Right atrium auricular region (tissue), 2 donors: ENCODE results near the gene IGFL4. TPM values are rescaled to one million over a fixed set of nuclear protein-coding genes. Genes with fewer than 3 reads are reported as not detected.

Experiments
- DNase-seq: peaks from one replicate; pipeline ENCODE4 v3.0.0-alpha.2; 2019; ENCODE audit warnings: low spot score
- H3K27ac ChIP-seq, 2 donors: fragments of 200-600 bp; sonication (generic); 1 replicate in 1 of 2; 2 replicates in 1 of 2; pipeline ENCODE4 v1.5.1; 2016 to 2019
- H3K27me3 ChIP-seq, 2 donors: fragments of 200-600 bp; sonication (generic); one replicate each; pipeline versions ENCODE4 v1.5.1 to v1.6.0; 2017 to 2019
- H3K36me3 ChIP-seq: fragments of 200-600 bp; sonication (generic); one replicate; pipeline ENCODE4 v1.5.1; 2016
- H3K4me1 ChIP-seq, 2 donors: fragments of 200-600 bp; sonication (generic); one replicate each; pipeline versions ENCODE4 v1.5.1 to v1.6.0; 2017 to 2019
- H3K4me3 ChIP-seq, 2 donors: fragments of 200-600 bp; sonication (generic); 1 replicate in 1 of 2; 2 replicates in 1 of 2; pipeline ENCODE4 v1.5.1; 2017 to 2019; ENCODE audit warnings: mild to moderate bottlenecking in 1 of 2, moderate library complexity in 1 of 2
- H3K9me3 ChIP-seq, 2 donors: fragments of 200-600 bp; sonication (generic); one replicate each; pipeline ENCODE4 v1.5.1; 2019
- CTCF ChIP-seq, 2 donors: fragments of 200-600 bp; sonication (generic); IDR thresholded peaks; one replicate each; pipeline ENCODE4 v1.5.1; 2019; ENCODE audit warnings: antibody characterized with exemption in 2 of 2
- total RNA-seq, 2 donors: library from RNA; depleted of rRNA; stranded (reverse); fragments of >200 nt; gene quantifications; one replicate each; pipeline ENCODE4 v1.1.0, GENCODE V29; 2016

The IGFL4 gene
- total RNA-seq, 2 donors from 2014 or later = not detected

GRCh38 chr19:46033401-46033800, 7.4 kb downstream of the IGFL4 start:
- Histone ChIP-seq H3K4me1 (no peaks in the 10 kb centered on the region), H3K27me3 (no peaks in the 10 kb centered on the region), H3K4me3 (no peak overlapping the region), H3K27ac (no peak overlapping the region), H3K9me3 (no peaks in the 10 kb centered on the region), H3K36me3 (no peaks in the 10 kb centered on the region)
- TF ChIP-seq CTCF (IDR thresholded peaks at IDR 0.05) = no peak
- DNase-seq = peak; percentile 43

DNA sequence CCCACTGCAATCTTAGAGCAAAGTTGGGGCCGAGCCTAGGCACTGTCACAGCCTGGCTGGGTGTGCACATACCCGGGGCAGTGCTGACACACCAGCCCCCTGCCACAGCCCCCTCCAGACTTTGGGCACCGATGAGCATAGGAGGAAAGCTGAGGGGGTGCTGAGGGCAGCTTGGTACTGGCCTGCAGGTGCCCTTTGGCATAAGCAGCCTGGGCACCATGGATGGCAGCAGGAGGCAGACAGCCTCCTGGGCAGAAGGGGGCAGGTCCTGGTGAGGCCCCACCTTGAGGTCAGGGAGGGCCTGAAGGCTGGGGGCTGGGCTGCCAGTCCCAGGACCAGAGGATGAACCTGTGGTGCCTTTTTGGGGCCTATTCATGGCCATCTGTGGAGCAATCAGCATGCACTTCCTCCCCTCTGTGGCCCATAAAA, 8.2 kb downstream of the IGFL4 start:
- no peaks in the 10 kb centered on the region for H3K4me1 ChIP-seq
- DNase-seq = peak; percentile 1
- TF ChIP-seq CTCF (IDR thresholded peaks at IDR 0.05) = no peak
- no peak overlapping the region for H3K4me3 ChIP-seq
- peaks cover 0 to 3% of the 10 kb centered on the region in 2 donors for H3K27me3 ChIP-seq
- H3K27ac ChIP-seq = no peak overlapping the region
- H3K9me3 ChIP-seq = no peaks in the 10 kb centered on the region
- H3K36me3 ChIP-seq = no peaks in the 10 kb centered on the region

DNA sequence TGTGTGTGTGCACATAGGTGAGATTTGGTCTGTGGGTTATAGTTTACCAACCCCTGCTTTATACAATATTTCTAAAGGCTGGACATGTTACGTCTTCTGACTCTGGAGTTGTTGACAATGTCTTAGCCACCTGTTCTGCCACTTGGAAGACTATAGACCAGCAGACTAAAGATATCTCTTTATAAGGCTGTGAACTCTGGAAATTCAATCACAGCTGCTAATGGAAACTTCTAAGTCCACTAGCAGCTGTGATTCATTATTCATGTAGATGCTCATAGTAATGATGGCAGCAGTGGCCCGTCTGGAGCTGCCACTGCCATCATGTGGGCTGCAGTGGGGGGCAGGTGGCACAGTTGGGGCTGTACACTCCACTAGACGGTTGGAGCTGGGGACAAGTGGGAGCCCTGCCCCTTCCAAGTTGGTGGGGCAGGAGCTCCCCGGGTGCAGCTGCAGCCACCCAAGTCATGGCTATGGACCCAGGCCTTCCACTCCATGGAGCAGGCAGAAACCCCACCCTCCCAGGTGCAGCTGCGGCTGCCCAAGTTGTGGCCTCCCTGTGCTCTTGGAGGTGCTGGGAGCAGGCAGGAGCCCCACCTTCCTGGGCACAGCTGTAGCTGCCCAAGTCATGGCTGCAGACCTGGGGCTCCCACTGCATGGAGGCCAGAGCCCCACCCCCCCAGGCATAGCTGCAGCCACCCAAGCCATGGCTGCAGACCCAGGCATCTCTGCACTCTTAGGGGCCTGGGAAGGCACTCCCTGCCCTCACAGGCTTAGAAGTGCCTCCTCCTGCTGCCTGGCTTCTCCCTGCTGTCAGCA, 8.8 kb downstream of the IGFL4 start:
- peaks cover 0 to 3% of the 10 kb centered on the region in 2 donors for H3K27me3 ChIP-seq
- DNase-seq = peak; percentile 30
- no peak for TF ChIP-seq CTCF (IDR thresholded peaks at IDR 0.05)
- no peaks in the 10 kb centered on the region for H3K4me1 ChIP-seq
- H3K4me3 ChIP-seq = no peak overlapping the region
- H3K36me3 ChIP-seq = no peaks in the 10 kb centered on the region
- no peaks in the 10 kb centered on the region for H3K9me3 ChIP-seq
- H3K27ac ChIP-seq = no peak overlapping the region

- no peak for TF ChIP-seq CTCF (IDR thresholded peaks at IDR 0.05)
- peaks cover 0 to 3% of the 10 kb centered on the region in 2 donors for H3K27me3 ChIP-seq
- H3K9me3 ChIP-seq = no peaks in the 10 kb centered on the region
- H3K4me3 ChIP-seq = no peak overlapping the region
- H3K36me3 ChIP-seq = no peaks in the 10 kb centered on the region
- no peak overlapping the region for H3K27ac ChIP-seq
- H3K4me1 ChIP-seq = no peaks in the 10 kb centered on the region
- peak; percentile 34 for DNase-seq
Measured at GRCh38 chr19:46030812-46031550, 9.8 kb downstream of the IGFL4 start.

- DNase-seq = no peak
- Histone ChIP-seq H3K4me1 (no peaks in the 10 kb centered on the region), H3K4me3 (no peak overlapping the region), H3K9me3 (no peaks in the 10 kb centered on the region), H3K27me3 (peaks cover 0 to 7% of the 10 kb centered on the region in 2 donors), H3K36me3 (no peaks in the 10 kb centered on the region), H3K27ac (no peak overlapping the region)
- TF ChIP-seq CTCF (IDR thresholded peaks at IDR 0.05) = no peak
Measured at GRCh38 chr19:46025835-46026234, 15.0 kb downstream of the IGFL4 start.
